ENCODE results near the gene RAB8A.

Gene RAB8A

DNA sequence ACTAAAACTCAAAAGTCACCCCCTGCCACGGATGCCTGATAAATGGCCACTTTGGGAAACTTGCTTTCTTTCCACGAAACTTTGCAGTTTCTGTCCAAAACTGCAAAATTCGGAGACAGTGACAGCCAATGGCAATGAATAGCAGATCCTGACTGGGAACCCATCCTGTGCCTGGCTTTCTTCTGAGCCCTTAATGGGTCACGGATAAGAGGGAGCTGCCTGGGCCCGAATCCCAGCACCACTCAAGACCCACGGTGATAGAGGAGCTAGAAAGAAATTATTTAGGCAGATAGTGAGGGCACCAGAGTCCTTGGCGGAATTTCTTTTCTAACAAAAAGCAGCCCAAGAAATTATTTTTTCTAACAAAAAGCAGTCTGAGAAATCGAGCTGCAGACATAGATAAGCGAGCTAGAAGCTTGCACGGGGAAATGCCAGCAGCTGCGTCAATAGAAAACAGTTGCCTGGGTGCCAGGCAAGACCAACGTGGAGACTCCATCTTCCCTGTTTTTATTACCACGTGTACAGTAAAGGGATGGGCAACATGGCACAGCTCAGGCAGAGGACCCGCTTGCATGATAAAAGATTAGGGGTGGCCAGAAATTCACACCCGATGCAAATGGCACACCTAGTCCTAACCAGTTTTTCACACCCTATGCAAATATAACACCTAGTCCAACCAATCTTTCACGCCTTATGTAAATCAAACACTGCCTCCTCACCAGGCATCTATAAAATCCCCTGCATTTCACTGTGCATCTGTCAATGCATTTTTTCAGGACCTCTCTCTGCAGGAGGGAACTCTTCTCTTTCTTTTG, 24.7 kb downstream of the RAB8A start:
- H3K27ac ChIP-seq (ENCODE audit: low read depth, low read length, poor library complexity, severe bottlenecking) = peak overlapping the region; percentile 32
- no peak overlapping the region for H3K9ac ChIP-seq (ENCODE audit: low read length)
- no peak overlapping the region for H3K4me2 ChIP-seq (ENCODE audit: low read length)
- H3K27me3 ChIP-seq (ENCODE audit: insufficient read depth, low read length) = no peaks in the 10 kb centered on the region
- no peaks in the 10 kb centered on the region for H3K9me3 ChIP-seq (ENCODE audit: low read length)
- H3K36me3 ChIP-seq (ENCODE audit: insufficient read depth, low read length) = peaks cover 34% of the 10 kb centered on the region
- TF ChIP-seq EZH2 (IDR thresholded peaks at IDR 0.05; ENCODE audit: borderline replicate concordance, low read length) = no peak
- TF ChIP-seq, protein P1, sequence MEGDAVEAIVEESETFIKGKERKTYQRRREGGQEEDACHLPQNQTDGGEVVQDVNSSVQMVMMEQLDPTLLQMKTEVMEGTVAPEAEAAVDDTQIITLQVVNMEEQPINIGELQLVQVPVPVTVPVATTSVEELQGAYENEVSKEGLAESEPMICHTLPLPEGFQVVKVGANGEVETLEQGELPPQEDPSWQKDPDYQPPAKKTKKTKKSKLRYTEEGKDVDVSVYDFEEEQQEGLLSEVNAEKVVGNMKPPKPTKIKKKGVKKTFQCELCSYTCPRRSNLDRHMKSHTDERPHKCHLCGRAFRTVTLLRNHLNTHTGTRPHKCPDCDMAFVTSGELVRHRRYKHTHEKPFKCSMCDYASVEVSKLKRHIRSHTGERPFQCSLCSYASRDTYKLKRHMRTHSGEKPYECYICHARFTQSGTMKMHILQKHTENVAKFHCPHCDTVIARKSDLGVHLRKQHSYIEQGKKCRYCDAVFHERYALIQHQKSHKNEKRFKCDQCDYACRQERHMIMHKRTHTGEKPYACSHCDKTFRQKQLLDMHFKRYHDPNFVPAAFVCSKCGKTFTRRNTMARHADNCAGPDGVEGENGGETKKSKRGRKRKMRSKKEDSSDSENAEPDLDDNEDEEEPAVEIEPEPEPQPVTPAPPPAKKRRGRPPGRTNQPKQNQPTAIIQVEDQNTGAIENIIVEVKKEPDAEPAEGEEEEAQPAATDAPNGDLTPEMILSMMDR (IDR thresholded peaks at IDR 0.05; ENCODE audit: low read length) = no peak
- H4K20me1 ChIP-seq (ENCODE audit: insufficient read depth, low read length) = no peaks in the 10 kb centered on the region
- no peak overlapping the region for H2AFZ ChIP-seq (ENCODE audit: low read length)
- H3F3A ChIP-seq (ENCODE audit: insufficient read depth, low read length) = no peaks in the 10 kb centered on the region
- peaks cover 24% of the 10 kb centered on the region for H3K4me1 ChIP-seq (ENCODE audit: insufficient read depth, low read length, severe bottlenecking)
- no peaks in the 10 kb centered on the region for H3K9me2 ChIP-seq (ENCODE audit: low read depth, low read length)
- no peak overlapping the region for H3K4me3 ChIP-seq (ENCODE audit: low read depth, low read length, poor library complexity, severe bottlenecking)
- no peaks in the 10 kb centered on the region for H3K79me2 ChIP-seq (ENCODE audit: insufficient read depth, low read length)

DNA sequence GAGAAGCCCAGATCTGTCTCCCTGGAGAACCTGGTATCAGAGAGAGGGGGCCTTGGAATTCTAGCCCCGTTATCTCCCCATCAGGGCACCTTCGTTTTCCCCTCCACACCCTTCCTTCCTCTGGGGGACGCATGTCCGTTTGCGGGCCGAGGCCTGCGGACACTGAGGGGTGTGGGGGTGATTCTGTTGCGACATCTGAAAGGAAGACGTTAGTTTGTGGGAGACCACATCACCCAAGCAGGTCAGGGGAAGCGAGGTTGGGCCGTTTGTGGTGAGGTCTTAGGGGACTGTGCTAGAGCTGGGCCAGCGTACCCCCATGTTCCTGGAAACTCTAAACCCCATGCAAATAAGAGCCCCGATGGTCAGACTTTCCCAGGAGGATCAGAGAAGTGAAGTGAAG, 28.1 kb downstream of the RAB8A start:
- Histone ChIP-seq H3K9ac (ENCODE audit: low read length) (no peak overlapping the region), H2AFZ (ENCODE audit: low read length) (no peak overlapping the region), H4K20me1 (ENCODE audit: insufficient read depth, low read length) (no peaks in the 10 kb centered on the region), H3K36me3 (ENCODE audit: insufficient read depth, low read length) (peaks cover under 1% of the 10 kb centered on the region; the same call in 1 of the 2 replicates), H3K4me3 (ENCODE audit: low read depth, low read length, poor library complexity, severe bottlenecking) (no peak overlapping the region), H3K27ac (ENCODE audit: low read depth, low read length, poor library complexity, severe bottlenecking) (peak overlapping the region; percentile 61), H3K4me2 (ENCODE audit: low read length) (no peak overlapping the region), H3F3A (ENCODE audit: insufficient read depth, low read length) (no peaks in the 10 kb centered on the region; the same call in 1 of the 2 replicates), H3K9me3 (ENCODE audit: low read length) (no peaks in the 10 kb centered on the region), H3K27me3 (ENCODE audit: insufficient read depth, low read length) (no peaks in the 10 kb centered on the region), H3K4me1 (ENCODE audit: insufficient read depth, low read length, severe bottlenecking) (peaks cover 54% of the 10 kb centered on the region), H3K79me2 (ENCODE audit: insufficient read depth, low read length) (peaks cover 10% of the 10 kb centered on the region; the same call in 1 of the 2 replicates), H3K9me2 (ENCODE audit: low read depth, low read length) (no peaks in the 10 kb centered on the region)
- TF ChIP-seq EZH2 (IDR thresholded peaks at IDR 0.05; ENCODE audit: borderline replicate concordance, low read length) = no peak
- TF ChIP-seq, protein P1 (IDR thresholded peaks at IDR 0.05; ENCODE audit: low read length) = no peak

DNA sequence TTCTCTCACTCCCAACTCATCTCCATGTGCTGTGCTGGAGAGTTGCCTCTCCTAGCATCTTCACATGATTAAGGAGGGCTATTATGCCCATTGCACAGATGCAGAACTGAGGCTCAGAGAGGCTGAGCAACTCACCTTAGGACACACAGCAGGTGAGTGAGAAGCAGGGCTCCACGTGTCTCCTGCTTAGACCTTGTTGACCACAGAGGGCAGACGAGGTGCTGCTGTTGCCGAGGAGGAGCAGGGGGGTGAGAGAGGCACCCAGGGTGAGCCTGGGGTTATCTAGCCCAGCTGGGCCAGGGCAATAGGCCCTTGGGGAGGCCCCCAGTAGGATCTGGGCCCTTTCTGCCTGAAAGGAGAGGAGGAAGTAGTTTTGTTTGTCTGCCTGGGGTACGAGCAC, 29.4 kb downstream of the RAB8A start:
- Histone ChIP-seq H3F3A (ENCODE audit: insufficient read depth, low read length) (no peaks in the 10 kb centered on the region; the same call in 1 of the 2 replicates), H3K4me2 (ENCODE audit: low read length) (0 out of 2 replicates have a peak overlapping the region, but pooled peaks have one; percentile 3), H3K27ac (ENCODE audit: low read depth, low read length, poor library complexity, severe bottlenecking) (peak overlapping the region; percentile 92), H3K9ac (ENCODE audit: low read length) (no peak overlapping the region), H3K27me3 (ENCODE audit: insufficient read depth, low read length) (no peaks in the 10 kb centered on the region), H2AFZ (ENCODE audit: low read length) (no peak overlapping the region), H3K36me3 (ENCODE audit: insufficient read depth, low read length) (peaks cover 8% of the 10 kb centered on the region; the same call in 1 of the 2 replicates), H4K20me1 (ENCODE audit: insufficient read depth, low read length) (no peaks in the 10 kb centered on the region), H3K9me3 (ENCODE audit: low read length) (no peaks in the 10 kb centered on the region), H3K4me3 (ENCODE audit: low read depth, low read length, poor library complexity, severe bottlenecking) (no peak overlapping the region), H3K79me2 (ENCODE audit: insufficient read depth, low read length) (peaks cover 18% of the 10 kb centered on the region), H3K9me2 (ENCODE audit: low read depth, low read length) (no peaks in the 10 kb centered on the region), H3K4me1 (ENCODE audit: insufficient read depth, low read length, severe bottlenecking) (peaks cover 65% of the 10 kb centered on the region)
- no peak for TF ChIP-seq EZH2 (IDR thresholded peaks at IDR 0.05; ENCODE audit: borderline replicate concordance, low read length)
- TF ChIP-seq, protein P1 (IDR thresholded peaks at IDR 0.05; ENCODE audit: low read length) = peak; percentile 45
